ENCODE measurements around the gene DEPDC5.

DEPDC5 gene

DNA sequence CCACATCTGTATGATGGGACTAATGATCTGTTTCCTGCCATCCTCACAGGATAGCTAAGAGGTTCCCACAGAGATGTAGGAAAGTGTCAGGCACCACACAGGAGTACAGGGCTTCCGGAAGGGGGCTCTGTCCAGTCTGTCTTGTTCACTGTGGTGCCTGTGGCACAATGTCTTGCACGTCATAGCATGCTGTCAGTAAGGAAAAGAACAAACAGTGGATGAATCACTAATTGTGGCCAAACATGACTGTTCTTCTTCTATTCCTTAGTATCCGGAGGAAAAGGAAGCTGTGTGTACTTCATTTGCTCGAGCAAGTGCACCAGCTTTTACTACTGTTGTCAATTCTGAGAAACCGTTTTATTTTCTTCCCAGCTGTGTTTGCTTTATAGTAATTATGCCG is 117.1 kb downstream of the DEPDC5 start:
- WGBS (ENCODE audit: extremely low coverage, insufficient coverage, low lambda C conversion rate), result no CpG with 5 or more reads among the region's 6 CpGs

DNA sequence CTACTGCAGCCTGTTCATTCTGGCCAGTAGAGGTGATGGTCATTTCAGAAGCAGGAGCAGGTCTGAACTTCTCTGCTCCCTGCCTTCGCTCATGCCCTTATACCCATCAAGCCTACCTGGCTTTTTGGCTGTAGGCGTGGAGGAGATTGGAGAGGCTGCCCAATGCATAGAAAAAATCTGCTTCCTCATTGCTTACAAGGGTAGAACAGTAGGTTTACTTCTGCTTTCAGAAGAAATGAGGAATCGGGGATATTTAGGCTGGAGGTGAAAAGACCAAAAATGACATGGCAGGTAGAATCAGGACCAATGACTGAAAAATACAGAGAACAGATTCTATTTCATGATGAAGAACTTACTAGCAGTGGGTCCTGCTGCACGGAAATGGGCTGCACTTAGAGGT is 117.7 kb downstream of the DEPDC5 start:
- Histone ChIP-seq H3K4ac (ENCODE audit: low read depth, low read length) (no peak overlapping the region), H2AK5ac (ENCODE audit: low read length) (no peak overlapping the region), H3K9ac (ENCODE audit: low read length) (no peak overlapping the region), H3K4me3 (ENCODE audit: low read length) (no peak overlapping the region), H2BK5ac (ENCODE audit: low read length) (no peak overlapping the region), H3K23ac (ENCODE audit: low read length) (no peak overlapping the region), H3K27ac (ENCODE audit: low read depth, low read length) (no peak overlapping the region), H2BK15ac (replicated peaks; ENCODE audit: low read depth) (no peak overlapping the region), H4K5ac (ENCODE audit: low read length) (no peak overlapping the region), H3K79me1 (ENCODE audit: low read length) (no peaks in the 10 kb centered on the region), H4K8ac (ENCODE audit: low read depth, low read length) (no peak overlapping the region), H3K56ac (ENCODE audit: low read length) (no peak overlapping the region), H3K79me2 (ENCODE audit: control insufficient read depth, insufficient read depth, low read length) (no peaks in the 10 kb centered on the region), H3K18ac (ENCODE audit: low read length) (no peak overlapping the region), H2BK120ac (ENCODE audit: low read depth, low read length) (no peak overlapping the region), H3K36me3 (ENCODE audit: control insufficient read depth, insufficient read depth, low read length) (no peaks in the 10 kb centered on the region), H3K4me1 (ENCODE audit: control insufficient read depth, low read depth, low read length) (peaks cover 2% of the 10 kb centered on the region), H3K4me2 (ENCODE audit: low read length) (no peak overlapping the region), H3K27me3 (ENCODE audit: insufficient read depth, low read length, poor library complexity) (no peaks in the 10 kb centered on the region)
- no peak for DNase-seq
- WGBS (ENCODE audit: extremely low coverage, insufficient coverage, low lambda C conversion rate), result no CpG with 5 or more reads among the region's 4 CpGs

More for the DNA sequence above, 117.1 kb downstream of the DEPDC5 start:
- H4K8ac ChIP-seq (ENCODE audit: low read depth, low read length), result no peak overlapping the region
- no peak overlapping the region for H2BK120ac ChIP-seq (ENCODE audit: low read depth, low read length)
- no peaks in the 10 kb centered on the region for H3K79me1 ChIP-seq (ENCODE audit: low read length)
- no peak overlapping the region for H3K23ac ChIP-seq (ENCODE audit: low read length)
- no peak overlapping the region for H2AK5ac ChIP-seq (ENCODE audit: low read length)
- H3K27me3 ChIP-seq (ENCODE audit: insufficient read depth, low read length, poor library complexity), result no peaks in the 10 kb centered on the region
- H2BK5ac ChIP-seq (ENCODE audit: low read length), result no peak overlapping the region
- H3K18ac ChIP-seq (ENCODE audit: low read length), result no peak overlapping the region
- no peak overlapping the region for H3K4ac ChIP-seq (ENCODE audit: low read depth, low read length)
- no peak for DNase-seq
- no peak overlapping the region for H3K27ac ChIP-seq (ENCODE audit: low read depth, low read length)
- H3K9ac ChIP-seq (ENCODE audit: low read length), result no peak overlapping the region
- H3K4me2 ChIP-seq (ENCODE audit: low read length), result no peak overlapping the region
- peaks cover 2% of the 10 kb centered on the region for H3K4me1 ChIP-seq (ENCODE audit: control insufficient read depth, low read depth, low read length)
- H3K79me2 ChIP-seq (ENCODE audit: control insufficient read depth, insufficient read depth, low read length), result no peaks in the 10 kb centered on the region
- no peak overlapping the region for H3K56ac ChIP-seq (ENCODE audit: low read length)
- H4K5ac ChIP-seq (ENCODE audit: low read length), result no peak overlapping the region
- H3K36me3 ChIP-seq (ENCODE audit: control insufficient read depth, insufficient read depth, low read length), result no peaks in the 10 kb centered on the region
- H2BK15ac ChIP-seq (replicated peaks; ENCODE audit: low read depth), result no peak overlapping the region
- H3K4me3 ChIP-seq (ENCODE audit: low read length), result no peak overlapping the region

DNA sequence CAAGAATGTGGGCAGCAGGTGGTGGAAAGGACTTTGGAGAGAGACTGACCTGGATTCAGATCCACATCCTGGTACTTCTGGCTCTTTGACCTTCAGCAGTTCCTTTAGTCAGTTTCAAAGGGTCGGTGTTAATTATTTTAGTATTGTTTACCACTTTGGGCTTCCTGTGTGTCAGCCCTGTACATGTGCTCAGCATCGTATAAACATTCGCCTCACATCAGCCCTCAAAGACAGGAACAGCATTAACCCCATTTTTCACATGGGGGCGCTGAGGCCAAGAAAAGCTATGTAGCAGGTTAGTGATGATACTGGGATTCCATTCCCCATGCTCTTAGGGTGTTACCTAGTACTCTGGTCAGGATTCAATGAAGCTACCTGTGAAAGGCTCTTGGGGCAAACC is 118.4 kb downstream of the DEPDC5 start:
- peaks cover 2% of the 10 kb centered on the region for H3K4me1 ChIP-seq (ENCODE audit: control insufficient read depth, low read depth, low read length)
- no peaks in the 10 kb centered on the region for H3K79me1 ChIP-seq (ENCODE audit: low read length)
- H4K8ac ChIP-seq (ENCODE audit: low read depth, low read length), result no peak overlapping the region
- no peak overlapping the region for H3K4ac ChIP-seq (ENCODE audit: low read depth, low read length)
- H2BK5ac ChIP-seq (ENCODE audit: low read length), result no peak overlapping the region
- no peak overlapping the region for H3K4me2 ChIP-seq (ENCODE audit: low read length)
- DNase-seq, result peak; percentile 56
- H3K27ac ChIP-seq (ENCODE audit: low read depth, low read length), result no peak overlapping the region
- H2BK15ac ChIP-seq (replicated peaks; ENCODE audit: low read depth), result no peak overlapping the region
- no peak overlapping the region for H3K18ac ChIP-seq (ENCODE audit: low read length)
- no CpG with 5 or more reads among the region's 4 CpGs for WGBS (ENCODE audit: extremely low coverage, insufficient coverage, low lambda C conversion rate)
- no peaks in the 10 kb centered on the region for H3K79me2 ChIP-seq (ENCODE audit: control insufficient read depth, insufficient read depth, low read length)
- H3K27me3 ChIP-seq (ENCODE audit: insufficient read depth, low read length, poor library complexity), result no peaks in the 10 kb centered on the region
- no peak overlapping the region for H3K23ac ChIP-seq (ENCODE audit: low read length)
- no peak overlapping the region for H4K5ac ChIP-seq (ENCODE audit: low read length)
- no peak overlapping the region for H3K9ac ChIP-seq (ENCODE audit: low read length)
- H2AK5ac ChIP-seq (ENCODE audit: low read length), result no peak overlapping the region
- no peak overlapping the region for H2BK120ac ChIP-seq (ENCODE audit: low read depth, low read length)
- H3K36me3 ChIP-seq (ENCODE audit: control insufficient read depth, insufficient read depth, low read length), result no peaks in the 10 kb centered on the region
- no peak overlapping the region for H3K56ac ChIP-seq (ENCODE audit: low read length)
- no peak overlapping the region for H3K4me3 ChIP-seq (ENCODE audit: low read length)

DNA sequence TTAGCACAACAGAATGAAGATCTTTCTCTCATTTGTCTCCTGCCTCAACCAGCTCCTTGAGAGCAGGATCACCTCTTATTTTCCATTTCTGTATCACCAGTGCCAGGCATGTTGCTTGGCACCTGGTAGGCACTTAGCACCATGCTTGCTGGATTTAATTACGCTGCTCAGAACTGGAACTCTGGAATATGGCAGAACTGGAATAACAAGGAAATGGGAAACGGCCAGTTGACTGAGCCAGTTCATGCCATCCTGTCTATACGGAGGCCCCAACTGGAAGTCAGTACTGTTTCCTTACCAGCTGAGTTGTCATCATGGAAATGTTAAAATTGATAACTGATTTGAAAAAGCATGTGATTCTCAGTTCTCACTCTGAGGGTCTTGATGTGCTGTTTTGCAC is 121.0 kb downstream of the DEPDC5 start:
- Histone ChIP-seq H3K27ac (ENCODE audit: low read depth, low read length) (no peak overlapping the region), H3K79me1 (ENCODE audit: low read length) (no peaks in the 10 kb centered on the region), H3K56ac (ENCODE audit: low read length) (no peak overlapping the region), H3K36me3 (ENCODE audit: control insufficient read depth, insufficient read depth, low read length) (peaks cover 2% of the 10 kb centered on the region), H3K27me3 (ENCODE audit: insufficient read depth, low read length, poor library complexity) (no peaks in the 10 kb centered on the region), H4K5ac (ENCODE audit: low read length) (no peak overlapping the region), H3K4me2 (ENCODE audit: low read length) (no peak overlapping the region), H3K9ac (ENCODE audit: low read length) (no peak overlapping the region), H4K8ac (ENCODE audit: low read depth, low read length) (no peak overlapping the region), H3K18ac (ENCODE audit: low read length) (no peak overlapping the region), H3K79me2 (ENCODE audit: control insufficient read depth, insufficient read depth, low read length) (no peaks in the 10 kb centered on the region), H2BK15ac (replicated peaks; ENCODE audit: low read depth) (no peak overlapping the region), H3K4me1 (ENCODE audit: control insufficient read depth, low read depth, low read length) (no peaks in the 10 kb centered on the region), H2BK5ac (ENCODE audit: low read length) (no peak overlapping the region), H2BK120ac (ENCODE audit: low read depth, low read length) (no peak overlapping the region), H3K23ac (ENCODE audit: low read length) (no peak overlapping the region), H3K4ac (ENCODE audit: low read depth, low read length) (no peak overlapping the region), H2AK5ac (ENCODE audit: low read length) (no peak overlapping the region), H3K4me3 (ENCODE audit: low read length) (no peak overlapping the region)
- WGBS (ENCODE audit: extremely low coverage, insufficient coverage, low lambda C conversion rate), result no CpG with 5 or more reads among the region's 3 CpGs
- no peak for DNase-seq

DNA sequence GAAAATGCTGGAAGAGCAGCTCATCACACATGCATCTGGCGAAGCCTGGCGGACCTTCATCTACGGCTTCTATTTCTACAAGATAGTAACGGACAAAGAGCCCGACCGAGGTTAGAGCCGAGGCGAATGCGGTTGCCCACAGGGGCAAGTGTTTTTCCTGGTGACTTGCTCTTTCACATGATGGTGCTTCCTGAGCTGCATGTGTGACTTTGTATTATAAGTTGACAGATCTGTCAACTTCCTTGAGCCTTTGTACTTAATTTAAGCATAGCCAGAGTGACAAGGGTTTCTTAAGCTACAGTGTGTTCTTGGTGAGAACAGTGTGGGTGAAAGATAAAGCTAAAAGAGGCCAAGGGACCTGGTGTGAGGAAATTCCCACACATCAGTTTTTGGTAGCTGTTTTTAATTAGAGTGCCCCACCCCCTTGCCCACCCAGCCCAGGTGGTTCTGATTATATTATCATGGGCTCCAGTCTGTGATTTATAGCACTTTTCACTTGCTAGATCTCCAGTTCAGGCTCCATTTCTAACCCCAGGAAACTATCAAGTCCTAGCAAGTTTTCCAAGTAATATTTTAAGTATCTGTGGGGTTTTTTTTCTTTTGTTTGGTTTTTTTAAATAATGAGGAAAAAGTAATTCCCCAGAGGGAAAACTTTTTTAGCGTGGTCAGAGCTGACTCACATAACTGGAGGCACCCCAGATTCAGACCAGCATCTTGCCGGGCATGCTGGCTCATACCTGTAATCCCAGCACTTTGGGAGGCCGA is 122.5 kb downstream of the DEPDC5 start:
- DNase-seq, result no peak
- Histone ChIP-seq H3K79me1 (ENCODE audit: low read length) (no peaks in the 10 kb centered on the region), H3K9ac (ENCODE audit: low read length) (no peak overlapping the region), H3K27ac (ENCODE audit: low read depth, low read length) (no peak overlapping the region), H3K4ac (ENCODE audit: low read depth, low read length) (no peak overlapping the region), H3K56ac (ENCODE audit: low read length) (no peak overlapping the region), H3K4me2 (ENCODE audit: low read length) (no peak overlapping the region), H3K4me3 (ENCODE audit: low read length) (no peak overlapping the region), H3K36me3 (ENCODE audit: control insufficient read depth, insufficient read depth, low read length) (peaks cover 2% of the 10 kb centered on the region), H2BK15ac (replicated peaks; ENCODE audit: low read depth) (no peak overlapping the region), H2BK120ac (ENCODE audit: low read depth, low read length) (no peak overlapping the region), H3K4me1 (ENCODE audit: control insufficient read depth, low read depth, low read length) (no peaks in the 10 kb centered on the region), H2AK5ac (ENCODE audit: low read length) (no peak overlapping the region), H4K5ac (ENCODE audit: low read length) (no peak overlapping the region), H4K8ac (ENCODE audit: low read depth, low read length) (no peak overlapping the region), H3K18ac (ENCODE audit: low read length) (no peak overlapping the region), H2BK5ac (ENCODE audit: low read length) (no peak overlapping the region), H3K27me3 (ENCODE audit: insufficient read depth, low read length, poor library complexity) (no peaks in the 10 kb centered on the region), H3K23ac (ENCODE audit: low read length) (no peak overlapping the region), H3K79me2 (ENCODE audit: control insufficient read depth, insufficient read depth, low read length) (no peaks in the 10 kb centered on the region)
- no CpG with 5 or more reads among the region's 12 CpGs for WGBS (ENCODE audit: extremely low coverage, insufficient coverage, low lambda C conversion rate)

DNA sequence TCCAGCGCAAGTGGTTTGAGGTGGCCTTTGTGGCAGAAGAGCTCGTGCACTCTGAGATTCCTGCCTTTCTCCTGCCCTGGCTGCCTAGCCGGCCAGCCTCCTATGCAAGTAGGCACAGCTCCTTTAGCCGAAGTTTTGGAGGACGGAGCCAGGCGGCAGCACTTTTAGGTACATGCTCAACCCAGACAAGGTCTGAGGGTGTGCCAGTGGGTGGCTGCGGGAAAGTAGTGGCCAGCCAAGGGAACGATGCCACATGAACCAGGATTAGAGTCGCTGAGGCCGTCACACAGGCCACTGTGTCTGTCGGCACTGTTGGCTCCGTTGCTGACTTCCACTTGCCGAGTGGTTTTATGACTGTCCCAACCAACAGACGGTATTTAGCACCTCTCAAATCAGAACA is 125.8 kb downstream of the DEPDC5 start:
- Histone ChIP-seq H2BK15ac (replicated peaks; ENCODE audit: low read depth) (no peak overlapping the region), H2BK120ac (ENCODE audit: low read depth, low read length) (no peak overlapping the region), H4K8ac (ENCODE audit: low read depth, low read length) (no peak overlapping the region), H3K27me3 (ENCODE audit: insufficient read depth, low read length, poor library complexity) (no peaks in the 10 kb centered on the region), H3K18ac (ENCODE audit: low read length) (no peak overlapping the region), H3K4me1 (ENCODE audit: control insufficient read depth, low read depth, low read length) (no peaks in the 10 kb centered on the region), H3K4ac (ENCODE audit: low read depth, low read length) (no peak overlapping the region), H4K5ac (ENCODE audit: low read length) (no peak overlapping the region), H2AK5ac (ENCODE audit: low read length) (no peak overlapping the region), H3K4me2 (ENCODE audit: low read length) (no peak overlapping the region), H3K79me2 (ENCODE audit: control insufficient read depth, insufficient read depth, low read length) (no peaks in the 10 kb centered on the region), H3K23ac (ENCODE audit: low read length) (no peak overlapping the region), H3K79me1 (ENCODE audit: low read length) (no peaks in the 10 kb centered on the region), H3K56ac (ENCODE audit: low read length) (no peak overlapping the region), H3K9ac (ENCODE audit: low read length) (no peak overlapping the region), H3K4me3 (ENCODE audit: low read length) (no peak overlapping the region), H3K36me3 (ENCODE audit: control insufficient read depth, insufficient read depth, low read length) (peaks cover 2% of the 10 kb centered on the region), H2BK5ac (ENCODE audit: low read length) (no peak overlapping the region), H3K27ac (ENCODE audit: low read depth, low read length) (no peak overlapping the region)
- WGBS (ENCODE audit: extremely low coverage, insufficient coverage, low lambda C conversion rate), result no CpG with 5 or more reads among the region's 14 CpGs
- DNase-seq, result no peak
